Astrocyte (in vitro differentiated cells and primary cell): ENCODE data around the gene VKORC1. TPM values are rescaled to one million over a fixed set of nuclear protein-coding genes. Genes with fewer than 3 reads are reported as not detected.

Experiments used
- DNase-seq: peaks from one replicate; pipeline ENCODE4 v3.0.0-alpha.2; 2010; ENCODE audit warnings: low read depth
- FAIRE-seq: peaks from 2 replicates; lab custom pipeline; 2011; peaks lifted over from hg19 to GRCh38; lab: Jason Lieb, UNC
- H2AFZ ChIP-seq: 2 replicates; pipeline ENCODE4 v1.6.0; 2012; ENCODE audit warnings: low read depth, low read length, inconsistent platforms
- H3K27ac ChIP-seq: 2 replicates; pipeline ENCODE4 v1.5.1; 2011; ENCODE audit warnings: low read depth, low read length, inconsistent platforms
- H3K27me3 ChIP-seq: 2 replicates; pipeline ENCODE4 v1.6.0; 2011; ENCODE audit warnings: low read length, inconsistent platforms; ENCODE audit not compliant: insufficient read depth
- H3K36me3 ChIP-seq: 2 replicates; pipeline ENCODE4 v1.5.1; 2011; ENCODE audit warnings: low read length, inconsistent platforms; ENCODE audit not compliant: insufficient read depth
- H3K4me1 ChIP-seq: 2 replicates; pipeline ENCODE4 v1.5.1; 2011; ENCODE audit warnings: low read length, inconsistent platforms; ENCODE audit not compliant: insufficient read depth
- H3K4me2 ChIP-seq: 2 replicates; pipeline ENCODE4 v1.6.0; 2012; ENCODE audit warnings: low read length, inconsistent platforms
- H3K4me3 ChIP-seq: 2 replicates; pipeline ENCODE4 v1.5.1; 2011; ENCODE audit warnings: low read depth, mild to moderate bottlenecking, low read length, inconsistent platforms; ENCODE audit not compliant: insufficient read depth
- H3K79me2 ChIP-seq: 2 replicates; pipeline ENCODE4 v1.6.0; 2012; ENCODE audit warnings: mild to moderate bottlenecking, low read length, inconsistent platforms; ENCODE audit not compliant: insufficient read depth
- H3K9ac ChIP-seq: 2 replicates; pipeline ENCODE4 v1.6.0; 2012; ENCODE audit warnings: mild to moderate bottlenecking, low read length, inconsistent platforms
- H3K9me3 ChIP-seq: 2 replicates; pipeline ENCODE4 v1.5.1; 2012; ENCODE audit warnings: low read depth, mild to moderate bottlenecking, low read length, inconsistent platforms; ENCODE audit not compliant: insufficient read depth
- H4K20me1 ChIP-seq: 2 replicates; pipeline ENCODE4 v1.6.0; 2012; ENCODE audit warnings: low read length, inconsistent platforms; ENCODE audit not compliant: insufficient read depth
- H3K27ac Mint-ChIP-seq: one replicate; pipeline ENCODE4 v1.8.0; 2021; ENCODE audit warnings: mild to moderate bottlenecking, mixed read lengths; ENCODE audit not compliant: unreplicated experiment
- H3K27me3 Mint-ChIP-seq: one replicate; pipeline ENCODE4 v1.8.0; 2021; ENCODE audit warnings: low read depth, mixed read lengths; ENCODE audit not compliant: unreplicated experiment
- H3K36me3 Mint-ChIP-seq: one replicate; pipeline ENCODE4 v1.8.0; 2021; ENCODE audit warnings: low read depth, mixed read lengths; ENCODE audit not compliant: unreplicated experiment
- H3K4me1 Mint-ChIP-seq: one replicate; pipeline ENCODE4 v1.8.0; 2021; ENCODE audit warnings: low read depth, mixed read lengths; ENCODE audit not compliant: unreplicated experiment
- H3K4me3 Mint-ChIP-seq: one replicate; pipeline ENCODE4 v1.8.0; 2021; ENCODE audit warnings: mild to moderate bottlenecking, moderate library complexity, mixed read lengths; ENCODE audit not compliant: unreplicated experiment
- H3K9me3 Mint-ChIP-seq: one replicate; pipeline ENCODE4 v1.8.0; 2021; ENCODE audit warnings: mild to moderate bottlenecking, mixed read lengths; ENCODE audit not compliant: unreplicated experiment
- CTCF ChIP-seq: IDR thresholded peaks from 2 replicates; pipeline ENCODE4 v1.5.1; 2011; ENCODE audit warnings: low read depth, mild to moderate bottlenecking, inconsistent platforms, low read length, moderate library complexity; ENCODE audit not compliant: insufficient read depth
- EZH2 ChIP-seq: IDR thresholded peaks from 2 replicates; pipeline ENCODE4 v1.6.1; 2012; ENCODE audit warnings: mild to moderate bottlenecking, low read length, inconsistent platforms; ENCODE audit not compliant: insufficient read depth
- total RNA-seq: library from RNA; stranded (reverse); gene quantifications from 2 replicates; pipeline ENCODE4 v1.2.1, GENCODE V29; 2021

Gene VKORC1
- total RNA-seq, 1 donor from 2014 or later = 133 TPM

- peak overlapping the region; percentile 59 for H3K27ac Mint-ChIP-seq
- Histone ChIP-seq H4K20me1 (peaks cover 11% of the 10 kb centered on the region), H3K9me3 (no peaks in the 10 kb centered on the region), H3K27ac (no peak overlapping the region), H3K27me3 (no peaks in the 10 kb centered on the region), H3K36me3 (peaks cover 7% of the 10 kb centered on the region), H3K4me3 (no peak overlapping the region), H3K4me1 (peaks cover 9% of the 10 kb centered on the region), H3K4me2 (no peak overlapping the region), H3K9ac (no peak overlapping the region), H3K79me2 (peaks cover 22% of the 10 kb centered on the region), H2AFZ (no peak overlapping the region)
- FAIRE-seq (no peak), DNase-seq (no peak)
- H3K27me3 Mint-ChIP-seq = no peaks in the 10 kb centered on the region
- no peak for TF ChIP-seq EZH2
- no peak for TF ChIP-seq CTCF
- peaks cover 24% of the 10 kb centered on the region for H3K36me3 Mint-ChIP-seq
- no peaks in the 10 kb centered on the region for H3K9me3 Mint-ChIP-seq
- H3K4me3 Mint-ChIP-seq = no peak overlapping the region
- H3K4me1 Mint-ChIP-seq = peaks cover 5% of the 10 kb centered on the region
These were observed 19.9 kb upstream of the VKORC1 start for GRCh38 chr16:31114468-31114867.

DNA sequence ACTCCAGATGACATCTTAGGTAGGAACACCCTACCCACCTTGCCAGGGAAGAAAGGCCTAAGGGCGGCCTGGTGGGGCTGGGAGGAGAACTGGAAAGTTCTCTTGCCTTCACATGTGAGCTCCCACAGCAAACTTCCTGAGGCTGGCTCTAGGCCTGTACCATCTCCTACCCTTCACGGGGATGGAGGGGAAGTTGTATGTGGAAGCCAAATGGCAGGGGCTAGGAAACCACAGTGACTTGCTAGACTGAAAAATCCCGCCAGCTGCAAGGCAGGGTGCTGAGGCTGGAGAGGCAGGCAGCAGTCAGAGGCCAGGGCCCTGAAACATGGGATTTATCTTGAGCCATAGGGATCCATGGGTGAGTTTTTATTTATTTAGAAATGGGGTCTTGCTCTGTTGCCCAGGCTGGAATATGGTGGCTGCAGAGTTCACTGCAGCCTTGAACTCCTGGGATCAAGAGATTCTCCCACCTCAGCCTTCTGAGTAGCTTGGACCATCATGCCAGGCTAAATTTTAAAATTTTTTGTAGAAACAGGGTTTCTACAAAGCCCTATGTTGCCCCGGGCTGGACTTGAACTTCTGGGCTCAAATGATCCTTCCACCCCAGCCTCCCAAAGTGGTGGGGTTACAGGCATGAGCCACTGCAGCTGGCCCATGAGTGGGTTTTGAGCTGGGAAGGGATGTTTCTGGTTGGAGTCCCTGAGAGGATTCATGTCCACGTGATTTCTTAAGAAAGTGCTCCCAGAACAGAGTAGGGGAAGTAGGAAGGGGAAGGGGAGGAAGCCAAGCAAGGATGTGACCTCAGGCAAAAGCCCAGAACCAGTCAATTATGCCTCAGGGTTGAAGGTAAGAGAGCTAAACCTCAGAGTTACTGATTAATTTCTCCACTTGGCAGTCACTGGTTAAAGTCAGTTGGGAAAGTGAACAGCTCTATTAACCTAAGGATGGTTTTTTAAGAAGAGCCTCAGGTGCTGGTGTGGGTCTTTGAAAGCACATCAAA, 18.8 kb upstream of the VKORC1 start:
- Mint-ChIP-seq H3K4me3 (peak overlapping the region; percentile 20), H3K27ac (no peak overlapping the region), H3K9me3 (no peaks in the 10 kb centered on the region), H3K36me3 (peaks cover 24% of the 10 kb centered on the region), H3K4me1 (peaks cover 5% of the 10 kb centered on the region), H3K27me3 (no peaks in the 10 kb centered on the region)
- no peak overlapping the region for H2AFZ ChIP-seq
- no peak overlapping the region for H3K4me3 ChIP-seq
- H3K9ac ChIP-seq = no peak overlapping the region
- peaks cover 7% of the 10 kb centered on the region for H4K20me1 ChIP-seq
- peaks cover 23% of the 10 kb centered on the region for H3K79me2 ChIP-seq
- no peak overlapping the region for H3K27ac ChIP-seq
- H3K4me2 ChIP-seq = no peak overlapping the region
- H3K9me3 ChIP-seq = no peaks in the 10 kb centered on the region
- DNase-seq (no peak), FAIRE-seq (no peak)
- H3K27me3 ChIP-seq = no peaks in the 10 kb centered on the region
- peaks cover 7% of the 10 kb centered on the region for H3K36me3 ChIP-seq
- TF ChIP-seq CTCF = no peak
- no peak for TF ChIP-seq EZH2
- peaks cover 13% of the 10 kb centered on the region for H3K4me1 ChIP-seq

DNA sequence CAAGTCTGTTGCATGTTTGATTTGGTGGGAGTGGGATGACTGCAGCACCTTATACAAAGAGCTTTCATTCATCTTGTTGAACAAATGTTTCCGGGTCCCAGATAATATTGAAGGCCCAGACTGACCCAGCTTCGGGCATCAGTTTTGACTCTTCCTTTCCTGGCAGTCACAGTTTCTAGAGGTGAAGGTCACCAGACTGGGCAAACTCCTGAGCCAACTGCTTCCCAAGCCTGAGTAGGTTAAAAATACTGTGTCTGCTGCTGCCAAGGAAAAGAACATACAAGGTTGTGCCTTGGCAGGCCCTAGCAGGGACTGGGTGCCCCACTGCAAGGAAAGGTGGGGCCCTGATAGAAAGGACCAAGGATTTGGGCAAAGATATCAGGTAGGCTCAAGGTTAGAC, 18.1 kb upstream of the VKORC1 start:
- Histone ChIP-seq H3K9me3 (no peaks in the 10 kb centered on the region), H3K4me3 (no peak overlapping the region), H3K27ac (no peak overlapping the region), H3K9ac (no peak overlapping the region), H3K4me2 (no peak overlapping the region), H3K27me3 (no peaks in the 10 kb centered on the region), H2AFZ (no peak overlapping the region), H3K36me3 (peaks cover 7% of the 10 kb centered on the region), H4K20me1 (peaks cover 7% of the 10 kb centered on the region), H3K79me2 (peaks cover 20% of the 10 kb centered on the region), H3K4me1 (peaks cover 9% of the 10 kb centered on the region)
- Mint-ChIP-seq H3K27ac (no peak overlapping the region), H3K4me3 (no peak overlapping the region), H3K36me3 (peaks cover 24% of the 10 kb centered on the region), H3K27me3 (no peaks in the 10 kb centered on the region), H3K9me3 (no peaks in the 10 kb centered on the region), H3K4me1 (peaks cover 5% of the 10 kb centered on the region)
- DNase-seq = no peak
- TF ChIP-seq EZH2 (no peak), CTCF (no peak)
- FAIRE-seq = no peak
